HG03135 (cell line): Measurements from ENCODE around the gene AP2A1.
"Not testable (repeated sequence)": the region's sequence is repeated elsewhere in the genome, so short reads cannot be mapped to it uniquely, and the experiment has no call there.

ENCODE experiments used
- ATAC-seq: cut with Tn5 transposase; IDR thresholded peaks from one replicate; pipeline ENCODE4 v1.9.1; 2021; ENCODE audit warnings: mild to moderate bottlenecking, moderate library complexity; ENCODE audit not compliant: unreplicated experiment

AP2A1 gene

DNA sequence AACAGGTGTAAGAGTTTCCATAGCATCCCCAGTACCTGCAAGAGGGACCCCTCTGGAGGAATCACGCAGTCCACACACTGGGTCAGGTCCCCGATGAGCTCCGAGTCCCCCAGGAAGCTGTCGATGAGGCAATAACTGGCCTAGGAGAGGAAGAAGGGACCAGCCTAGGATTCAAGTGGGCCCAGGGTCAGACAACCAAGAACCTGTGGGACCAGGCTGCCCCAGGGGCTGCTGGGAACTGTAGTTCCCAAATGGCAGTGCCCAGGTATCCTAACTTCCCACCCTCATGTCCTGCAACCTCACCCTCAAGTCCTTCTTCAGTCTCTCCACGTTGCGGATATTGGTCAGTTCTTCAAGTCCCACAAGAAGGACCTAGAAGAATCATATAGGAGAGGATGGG lies 44.5 kb downstream of the AP2A1 start:
- no peak for ATAC-seq

DNA sequence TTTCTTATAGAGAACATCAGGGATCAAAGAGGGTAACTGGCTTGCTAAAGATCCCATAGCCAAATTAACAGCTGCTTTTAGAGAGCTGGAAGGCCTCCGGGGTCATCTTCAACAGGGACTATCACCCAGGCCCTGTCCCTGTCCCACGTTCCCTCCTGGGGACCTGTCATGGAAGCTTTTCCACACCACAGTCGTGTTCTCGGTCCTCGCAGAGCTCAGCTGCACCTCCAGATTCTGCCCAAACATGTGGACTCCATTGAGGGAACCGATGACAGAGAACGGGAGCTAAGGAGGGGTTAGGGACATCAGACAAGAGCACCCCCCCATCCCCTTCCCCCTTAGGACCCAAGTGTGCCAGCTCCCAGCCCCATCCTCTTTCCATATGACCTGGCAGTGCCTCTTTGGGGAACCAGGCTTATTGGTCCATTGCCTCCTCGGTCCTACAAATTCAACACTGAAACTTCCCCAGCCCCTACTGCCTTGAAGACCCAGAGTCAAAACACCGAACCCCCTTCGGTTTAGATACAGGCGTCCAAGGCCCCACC lies 45.7 kb downstream of the AP2A1 start:
- ATAC-seq = no peak

DNA sequence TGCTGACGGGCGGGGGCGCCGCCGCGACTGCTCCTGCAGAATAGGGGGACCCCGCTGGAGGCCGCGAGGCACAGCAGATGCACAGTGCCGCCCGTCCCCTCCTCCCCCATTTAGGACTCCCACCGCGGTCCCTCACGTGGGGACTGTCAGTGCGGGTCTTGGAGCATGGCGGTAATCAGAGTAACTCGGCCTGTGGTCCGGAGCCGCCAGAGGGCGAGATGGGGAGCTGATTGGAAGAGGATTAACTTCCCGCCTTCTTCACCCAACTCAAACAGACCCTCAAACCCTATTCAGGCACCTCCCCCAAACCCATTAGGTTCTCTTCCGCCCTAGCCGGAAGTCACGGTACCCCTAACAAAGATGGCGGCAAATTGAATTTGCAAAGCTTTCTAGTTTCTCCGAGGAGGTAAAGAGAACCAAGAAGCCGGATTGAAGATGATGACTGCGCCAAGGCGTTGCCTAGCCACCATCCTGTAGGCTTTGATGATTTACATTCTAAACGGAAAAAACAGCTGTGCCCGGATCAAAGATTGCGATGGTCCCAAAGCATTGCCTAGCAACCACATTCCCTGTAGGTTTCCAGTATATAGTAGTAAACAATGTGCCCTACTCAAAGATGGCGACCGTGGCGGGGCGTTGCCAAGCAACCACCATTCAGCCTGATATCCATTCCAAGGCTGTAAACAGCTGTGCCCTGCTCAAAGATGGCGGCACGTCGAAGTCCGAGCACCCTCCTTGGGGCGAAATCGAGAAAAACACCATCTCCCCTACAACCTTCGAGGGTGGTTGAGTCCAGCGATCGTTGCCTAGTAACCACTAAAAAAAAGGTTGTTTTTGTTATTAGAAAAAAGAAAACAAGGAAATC lies 46.4 kb downstream of the AP2A1 start, which contains the start of gene FUZ:
TSS of gene FUZ (minus strand) at position 296 of the 865 bp plus-strand sequence. CDS start at position 110, 186 bp downstream.
- peak; percentile 48 for ATAC-seq

DNA sequence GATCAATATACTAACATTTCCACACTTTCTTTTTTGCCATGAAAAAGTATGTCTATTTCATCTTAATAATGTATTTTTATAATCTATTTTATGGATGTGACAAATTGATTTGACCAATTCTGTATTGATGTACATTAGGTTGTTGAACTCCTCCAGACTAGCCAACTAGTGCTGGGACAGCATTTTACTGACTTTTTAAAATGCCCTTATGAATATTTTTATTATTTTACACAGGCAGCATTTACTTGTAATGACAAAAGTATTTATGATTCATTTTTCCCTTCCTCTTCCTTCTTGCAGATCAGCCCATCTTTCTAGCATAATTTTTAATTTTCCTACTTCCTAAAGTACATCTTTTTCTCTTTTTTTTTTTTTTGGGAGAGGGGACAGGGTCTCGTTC lies 47.2 kb downstream of the AP2A1 start:
- no peak for ATAC-seq

DNA sequence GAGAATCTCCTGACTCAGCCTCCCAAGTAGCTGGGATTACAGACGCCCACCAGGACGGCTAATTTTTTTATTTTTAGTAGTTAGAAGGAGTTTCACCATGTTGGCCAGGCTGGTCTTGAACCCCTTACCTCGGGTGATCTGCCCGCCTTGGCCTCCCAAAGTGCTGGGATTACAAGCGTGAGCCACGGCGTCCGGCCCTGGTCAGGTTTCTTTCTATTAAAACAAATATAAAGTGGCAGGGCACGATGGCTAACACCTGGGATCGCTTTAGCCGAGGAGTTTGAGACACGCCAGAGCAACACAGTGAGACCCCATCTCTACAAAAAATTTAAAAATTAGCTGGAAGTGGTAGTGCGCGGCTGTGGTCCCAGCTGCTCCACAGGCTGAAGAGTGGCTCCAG lies 49.8 kb downstream of the AP2A1 start:
- no peak for ATAC-seq

DNA sequence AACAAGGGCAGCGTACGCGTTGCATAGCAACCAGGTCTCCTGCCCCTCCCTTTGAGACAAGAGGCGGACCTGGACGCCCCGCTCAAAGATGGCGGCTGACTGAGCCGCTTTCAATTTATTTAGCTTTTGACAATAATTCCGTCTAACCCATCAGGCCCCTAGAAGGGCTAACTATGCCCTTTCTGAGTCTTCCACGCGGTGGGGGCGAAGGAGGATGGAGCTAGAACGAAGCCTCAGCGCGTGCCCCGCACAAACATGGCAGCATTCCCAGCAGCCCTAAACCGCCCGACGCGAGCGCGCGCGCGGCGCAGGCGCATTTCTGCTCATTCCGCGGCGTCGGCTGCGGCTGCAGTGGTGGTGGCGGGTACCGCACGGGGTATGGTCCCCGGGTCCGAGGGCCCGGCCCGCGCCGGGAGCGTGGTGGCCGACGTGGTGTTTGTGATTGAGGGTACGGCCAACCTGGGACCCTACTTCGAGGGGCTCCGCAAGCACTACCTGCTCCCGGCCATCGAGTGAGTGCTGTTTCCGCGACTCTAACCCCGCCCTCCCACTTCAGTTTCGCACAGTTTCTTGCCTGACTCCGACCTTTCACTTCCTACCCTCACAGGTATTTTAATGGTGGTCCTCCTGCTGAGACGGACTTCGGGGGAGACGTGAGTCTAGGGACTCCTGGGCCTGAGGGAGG lies 51.3 kb downstream of the AP2A1 start, which contains the start of gene MED25:
TSS of gene MED25 (plus strand) at position 326 of the 685 bp plus-strand sequence. CDS start at position 379, 53 bp downstream.
- ATAC-seq = peak; percentile 69

DNA sequence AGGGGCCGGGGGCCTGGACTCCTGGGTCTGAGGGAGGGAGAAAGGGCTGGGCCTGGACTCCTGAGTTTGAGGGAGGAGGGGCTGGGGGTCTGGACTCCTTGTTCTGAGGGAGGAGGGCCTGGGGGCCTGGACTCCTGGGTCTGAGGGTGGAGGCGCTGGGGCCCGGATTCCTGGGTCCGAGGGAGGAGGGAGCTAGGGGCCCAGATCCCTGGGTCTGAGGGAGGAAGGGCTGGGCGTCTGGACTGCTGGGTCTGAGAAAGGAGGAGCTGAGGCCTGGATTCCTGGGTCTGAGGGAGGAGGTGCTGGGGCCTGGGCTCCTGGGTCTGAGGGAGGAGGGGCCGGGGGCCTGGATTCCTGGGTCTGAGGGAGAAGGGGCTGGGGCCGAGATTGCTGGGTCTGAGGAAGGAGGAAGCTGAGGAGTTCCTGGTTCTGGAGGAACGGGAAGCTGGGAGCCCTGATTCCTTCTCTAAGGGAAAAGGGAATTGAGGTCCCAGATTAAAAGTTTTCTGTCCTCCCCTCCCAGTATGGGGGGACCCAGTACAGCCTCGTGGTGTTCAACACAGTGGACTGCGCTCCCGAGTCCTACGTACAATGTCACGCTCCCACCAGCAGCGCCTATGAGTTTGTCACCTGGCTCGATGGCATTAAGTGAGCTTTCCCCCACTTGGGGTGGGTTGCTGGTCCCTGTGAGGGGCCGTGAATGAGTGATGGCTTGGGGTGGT lies 52.0 kb downstream of the AP2A1 start:
- ATAC-seq = no peak

DNA sequence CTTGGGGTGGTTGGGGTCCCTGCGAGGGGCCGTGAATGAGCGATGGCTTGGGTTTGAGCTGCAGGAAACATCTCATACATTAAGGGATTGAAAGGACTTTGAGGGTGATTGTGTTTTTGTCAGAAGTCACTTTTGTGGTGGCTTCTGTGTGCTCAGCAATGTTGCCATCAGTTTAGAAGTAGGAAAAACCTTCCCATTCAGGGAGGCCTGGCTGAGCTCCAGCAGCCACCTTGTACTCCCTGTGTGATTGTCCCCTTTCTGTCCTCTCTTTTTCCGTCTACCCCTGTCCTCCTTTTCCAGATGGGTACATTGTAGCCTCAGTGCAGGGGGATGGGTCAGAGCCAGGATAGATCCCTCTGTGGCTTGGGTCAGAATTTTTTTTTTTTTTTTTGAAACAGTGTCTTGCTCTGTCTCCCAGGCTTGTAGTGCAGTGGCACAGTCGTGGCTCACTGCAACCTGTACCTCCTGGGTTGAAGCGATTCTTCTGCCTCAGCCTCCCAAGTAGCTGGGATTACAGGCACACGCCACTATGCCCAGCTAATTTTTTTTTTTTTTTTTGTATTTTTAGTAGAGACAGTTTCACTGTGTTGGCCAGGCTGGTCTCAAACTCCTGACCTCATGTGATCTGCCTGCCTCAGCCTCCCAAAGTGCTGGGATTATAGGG lies 52.8 kb downstream of the AP2A1 start:
- ATAC-seq = not testable (repeated sequence)

DNA sequence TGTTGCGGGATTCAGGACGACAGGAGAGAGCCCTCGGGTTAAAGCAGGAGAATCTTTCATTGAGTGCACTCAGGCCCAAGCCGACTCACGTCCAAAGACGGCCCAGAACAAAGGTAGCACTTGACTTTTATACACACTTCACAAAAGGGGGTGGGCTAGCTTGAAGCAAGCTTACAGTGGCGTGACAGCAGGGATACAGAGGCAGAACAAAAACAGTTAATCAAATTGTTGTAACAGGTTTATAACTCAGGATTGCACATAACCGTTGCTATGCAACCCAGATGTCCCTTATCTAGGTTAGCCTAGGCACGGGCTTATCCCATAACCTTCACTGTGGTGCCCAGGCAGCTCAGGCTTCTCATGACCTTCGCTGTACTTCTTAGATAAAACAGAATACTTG lies 53.3 kb downstream of the AP2A1 start:
- ATAC-seq = no peak

DNA sequence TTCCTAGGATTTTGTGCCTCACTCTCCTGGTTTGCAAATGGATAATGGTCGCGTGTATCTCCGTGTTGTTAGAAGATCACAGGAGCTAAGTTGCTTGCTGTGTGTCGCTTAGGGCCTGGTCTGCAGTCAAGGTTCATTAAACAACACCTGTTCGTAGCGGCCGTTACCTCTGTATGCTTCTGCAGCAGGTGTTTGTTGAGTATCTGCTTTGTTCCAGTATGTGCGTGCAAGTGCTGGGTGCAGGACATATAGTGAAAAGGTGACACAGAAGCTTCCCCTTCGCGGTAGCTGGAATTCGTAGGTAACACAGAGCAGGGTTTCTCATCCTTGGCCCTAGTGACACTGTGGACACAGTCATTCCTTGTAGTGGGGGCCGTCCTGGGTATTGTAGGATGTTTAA lies 56.7 kb downstream of the AP2A1 start:
- no peak for ATAC-seq

DNA sequence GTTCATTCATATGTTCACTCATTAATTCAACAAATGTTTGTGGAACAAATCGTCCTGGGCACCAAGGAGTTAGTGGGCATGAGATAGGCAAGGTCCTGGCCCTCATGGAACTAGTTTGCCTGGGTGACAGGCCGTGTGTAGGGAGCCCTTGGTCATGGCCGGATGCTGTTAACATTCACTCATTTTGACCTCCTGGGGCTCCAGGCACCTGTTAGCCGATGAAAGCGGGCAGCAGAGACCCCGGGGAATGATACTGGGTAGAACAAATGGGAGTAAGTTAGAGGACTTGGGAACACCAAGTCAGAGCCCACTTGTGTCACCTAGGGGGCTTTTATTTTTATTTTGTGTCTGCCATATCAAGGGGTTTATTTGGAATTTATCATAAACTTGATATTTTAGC lies 57.9 kb downstream of the AP2A1 start:
- no peak for ATAC-seq

DNA sequence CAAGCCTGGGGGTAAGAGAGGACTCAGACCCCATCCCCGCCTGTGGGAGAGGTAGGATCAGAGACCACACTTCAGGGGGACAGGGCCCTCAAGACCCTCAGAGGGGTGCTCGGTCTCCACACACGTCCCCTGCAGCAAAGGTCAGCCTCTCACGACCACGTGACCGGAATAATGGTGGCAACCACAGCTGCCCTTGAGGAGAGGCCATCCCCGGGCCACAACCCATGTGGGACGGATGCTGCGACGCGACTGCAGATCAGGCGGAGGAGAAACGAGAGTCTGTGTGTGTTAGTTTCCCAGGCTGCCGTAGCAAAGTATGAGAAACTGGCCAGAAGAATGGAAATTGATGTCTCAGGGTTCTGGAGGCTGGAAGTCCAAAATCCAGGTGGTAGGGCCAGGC lies 60.2 kb downstream of the AP2A1 start:
- ATAC-seq = no peak

DNA sequence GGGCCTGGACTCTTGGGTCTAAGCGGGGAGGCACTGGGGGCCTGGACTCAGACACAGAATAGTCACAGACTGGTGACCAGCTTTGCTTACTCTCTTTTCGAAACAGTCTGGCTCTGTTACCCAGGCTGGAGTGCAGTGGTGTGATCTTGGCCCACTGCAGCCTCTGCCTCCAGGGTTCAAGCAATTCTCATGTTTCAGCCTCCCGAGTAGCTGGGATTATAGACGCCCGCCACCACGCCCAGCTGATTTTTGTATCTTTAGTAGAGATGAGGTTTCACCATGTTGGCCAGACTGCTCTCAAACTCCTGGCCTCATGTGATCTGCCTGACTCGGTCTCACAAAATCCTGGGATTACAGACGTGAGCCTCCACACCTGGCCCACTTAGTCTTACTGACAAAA lies 62.4 kb downstream of the AP2A1 start:
- no peak for ATAC-seq

DNA sequence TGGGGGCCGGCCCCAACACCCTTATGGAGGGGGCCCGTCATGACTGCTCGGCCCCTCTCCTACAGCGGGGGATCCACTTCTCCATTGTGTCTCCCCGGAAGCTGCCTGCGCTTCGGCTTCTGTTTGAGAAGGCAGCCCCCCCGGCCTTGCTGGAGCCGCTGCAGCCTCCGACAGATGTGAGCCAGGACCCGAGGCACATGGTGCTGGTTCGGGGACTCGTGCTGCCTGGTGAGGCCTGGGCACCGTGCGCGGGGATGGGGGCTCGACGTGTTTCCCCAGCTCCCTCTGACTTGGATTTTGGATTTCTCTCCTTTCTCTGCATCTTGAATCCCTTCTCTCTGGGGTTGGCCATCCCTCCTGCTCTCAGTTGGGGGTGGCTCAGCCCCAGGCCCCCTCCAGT lies 62.9 kb downstream of the AP2A1 start:
- no peak for ATAC-seq

DNA sequence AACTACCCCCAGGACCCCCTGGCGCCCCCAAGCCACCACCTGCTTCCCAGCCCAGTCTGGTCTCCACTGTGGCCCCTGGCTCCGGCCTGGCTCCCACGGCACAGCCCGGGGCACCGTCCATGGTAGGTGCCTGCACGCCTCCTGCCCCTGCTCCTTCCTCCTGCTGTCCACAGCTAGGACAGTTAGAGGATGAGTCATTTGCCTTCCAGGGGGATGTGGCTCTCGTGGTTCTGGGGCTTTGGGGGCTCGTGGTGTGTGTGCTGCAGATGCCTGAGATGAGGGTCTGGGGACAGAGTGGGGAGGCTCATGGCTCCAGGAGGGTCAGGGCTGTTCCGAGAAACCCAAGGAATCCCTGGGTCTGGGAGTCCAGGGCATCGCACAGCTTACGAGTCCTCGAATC lies 64.0 kb downstream of the AP2A1 start:
- no peak for ATAC-seq

DNA sequence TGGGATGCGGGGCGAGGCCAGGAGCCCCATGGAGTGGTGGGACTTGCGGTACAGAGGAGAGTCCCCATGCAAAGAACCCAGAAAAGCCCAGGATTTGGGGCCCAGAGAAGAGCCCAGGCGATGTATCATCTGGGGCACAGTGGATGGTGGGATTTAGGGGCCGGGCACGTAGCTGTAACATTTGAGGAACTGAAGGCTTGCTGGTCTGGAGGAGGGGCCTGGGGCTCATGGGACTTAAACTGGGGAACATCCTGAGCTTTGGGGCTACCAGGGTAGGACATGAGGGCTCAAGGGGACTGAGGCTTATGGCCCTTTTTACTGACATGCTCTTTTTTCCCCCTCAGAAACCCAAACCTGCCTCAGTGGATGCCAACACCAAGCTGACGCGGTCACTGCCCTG lies 64.8 kb downstream of the AP2A1 start:
- ATAC-seq = no peak

DNA sequence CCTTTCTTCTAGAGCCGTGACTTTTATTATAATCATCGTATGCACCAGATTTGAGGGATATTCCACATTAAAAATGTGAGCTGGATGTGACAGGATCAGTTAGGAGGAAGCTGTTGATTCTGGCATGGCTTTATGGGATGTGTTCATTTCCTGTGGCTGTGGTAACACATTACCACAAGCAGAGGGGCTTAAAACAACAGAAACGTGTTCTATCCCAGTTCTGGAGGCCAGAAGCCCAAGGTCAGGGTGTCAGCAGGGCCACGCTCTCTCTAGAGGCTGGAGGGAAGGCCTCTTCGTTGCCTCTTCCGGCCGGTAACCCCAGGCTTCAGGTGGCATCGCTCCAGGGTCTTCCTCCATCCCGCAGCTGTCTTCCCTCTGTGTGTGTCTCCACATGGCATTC lies 65.8 kb downstream of the AP2A1 start:
- ATAC-seq = no peak

DNA sequence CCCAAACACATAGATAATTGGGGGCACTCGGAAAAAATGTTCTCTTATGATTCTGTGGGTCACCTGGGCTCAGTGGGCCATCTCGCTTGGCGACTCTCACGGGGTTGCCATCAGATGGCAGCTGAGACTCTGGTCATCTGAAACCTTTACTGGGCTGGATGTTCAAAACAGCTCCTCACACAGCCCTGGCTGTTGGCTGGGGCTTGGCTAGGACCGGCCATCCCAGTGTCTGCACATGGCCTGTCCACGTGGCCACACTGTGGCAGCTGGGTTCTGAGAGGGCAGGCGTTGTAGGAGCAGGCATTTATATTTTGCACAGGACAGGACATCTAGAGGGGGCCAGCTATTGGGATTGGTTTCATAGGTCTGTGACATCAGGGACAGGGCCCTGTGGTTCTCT lies 66.8 kb downstream of the AP2A1 start:
- ATAC-seq = no peak

DNA sequence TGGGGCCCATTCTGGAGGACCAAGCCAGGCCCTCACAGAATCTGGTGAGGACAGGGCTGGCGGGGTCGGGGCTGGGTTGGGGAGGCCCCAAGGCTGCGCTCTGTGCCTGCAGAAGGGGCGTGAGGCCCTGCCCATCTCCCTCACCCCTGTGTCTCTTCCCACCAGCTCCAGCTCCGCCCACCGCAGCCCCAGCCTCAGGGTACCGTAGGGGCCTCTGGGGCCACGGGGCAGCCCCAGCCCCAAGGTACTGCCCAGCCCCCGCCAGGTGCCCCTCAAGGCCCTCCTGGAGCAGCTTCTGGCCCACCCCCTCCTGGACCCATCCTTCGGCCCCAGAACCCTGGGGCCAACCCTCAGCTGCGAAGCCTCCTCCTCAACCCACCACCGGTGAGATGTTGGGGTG lies 68.8 kb downstream of the AP2A1 start:
- ATAC-seq = no peak

DNA sequence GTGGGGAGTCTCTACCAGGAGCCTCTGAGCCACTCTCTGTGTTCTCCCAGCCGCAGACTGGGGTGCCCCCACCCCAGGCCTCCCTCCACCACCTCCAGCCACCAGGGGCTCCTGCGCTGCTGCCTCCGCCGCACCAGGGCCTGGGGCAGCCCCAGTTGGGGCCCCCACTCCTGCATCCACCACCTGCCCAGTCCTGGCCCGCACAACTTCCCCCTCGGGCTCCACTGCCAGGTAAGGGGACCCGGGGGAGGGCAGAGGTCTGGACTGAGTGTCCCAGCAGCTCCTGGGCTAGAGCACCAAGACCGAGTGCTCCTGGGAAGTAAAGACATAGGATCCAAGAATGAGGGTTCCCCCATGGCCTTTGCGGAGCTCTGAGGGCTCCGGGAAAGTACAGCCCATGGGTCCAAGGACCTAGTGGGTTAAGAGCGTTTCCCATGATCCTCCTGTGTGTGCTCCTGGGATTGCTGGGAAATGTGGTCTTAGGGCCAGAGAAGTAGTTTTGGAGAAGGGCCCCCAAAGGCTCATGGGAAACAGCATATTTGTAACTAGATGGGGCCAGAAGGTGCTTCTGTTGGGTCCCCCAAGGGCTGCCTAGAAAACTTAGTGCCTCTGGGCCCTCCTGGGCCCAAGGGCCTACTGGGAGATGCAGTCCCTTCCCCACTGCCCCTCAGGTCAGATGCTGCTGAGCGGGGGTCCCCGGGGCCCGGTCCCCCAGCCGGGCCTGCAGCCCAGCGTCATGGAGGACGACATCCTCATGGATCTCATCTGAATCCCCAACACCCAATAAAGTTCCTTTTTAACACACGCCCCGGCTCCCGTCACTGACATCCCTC lies 69.6 kb downstream of the AP2A1 start:
- no peak for ATAC-seq
